ENCODE measurements around the gene ATP6V0D1. TPM values are rescaled to one million over a fixed set of nuclear protein-coding genes. Genes with fewer than 3 reads are reported as not detected.

Gene ATP6V0D1
- polyA plus RNA-seq, 2 of the 4 experiments (the other 2 are of a cell fraction): 45.7 to 103 TPM

DNA sequence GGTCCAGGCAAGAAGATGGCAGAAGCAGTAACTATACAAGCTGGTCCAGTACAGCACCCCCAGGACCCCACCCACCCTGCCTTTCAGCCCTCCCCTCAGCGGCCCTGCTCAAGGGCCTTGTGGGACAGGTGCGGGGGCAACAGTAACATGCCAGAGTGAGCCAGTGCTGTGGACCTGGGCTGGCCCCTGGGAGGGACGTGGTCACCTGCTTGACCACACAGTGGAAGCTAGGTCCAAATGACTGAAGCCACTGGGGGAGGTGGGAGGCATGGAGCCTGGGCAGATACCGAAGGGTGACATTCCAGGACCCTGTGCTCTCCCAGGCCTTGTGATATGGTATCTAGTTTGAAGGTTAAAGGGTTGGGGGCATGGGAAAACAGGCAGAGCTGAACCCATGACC is 17.3 kb downstream of the ATP6V0D1 start:
- CTCF ChIA-PET: interaction anchor here (1.4 to 13.1 kb wide), 6 partner anchors 12 to 137 kb away, joined by 4 to 176 read pairs (median 30); partner anchors contain the start of genes KCTD19 and LRRC36
- no peak for FAIRE-seq

DNA sequence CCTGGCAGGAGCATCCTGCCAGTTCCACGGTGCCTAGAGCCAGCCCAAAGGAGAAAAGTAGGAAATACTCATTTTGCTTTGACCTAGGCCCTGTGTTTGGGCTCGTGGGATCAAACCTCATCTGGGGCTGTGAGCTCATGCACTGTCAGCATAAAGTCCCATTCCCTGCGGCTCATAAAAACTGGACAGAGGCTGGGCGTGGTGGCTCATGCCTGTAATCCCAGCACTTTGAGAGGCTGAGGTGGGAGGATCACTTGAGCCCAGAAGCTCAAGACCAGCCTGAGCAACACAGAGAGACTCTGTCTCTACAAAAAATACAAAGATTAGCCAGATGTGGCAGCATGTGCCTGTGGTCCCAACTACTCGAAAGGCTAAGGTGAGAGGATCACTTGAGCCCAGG is 17.9 kb downstream of the ATP6V0D1 start:
- POLR2A ChIA-PET: no interaction called here
- no peak for DNase-seq (ENCODE audit: low read depth in 1 of 2, low spot score in 1 of 2)
- TF ChIP-seq MAFK (IDR thresholded peaks at IDR 0.05; ENCODE audit: partially characterized antibody) (peak; percentile 64), RCOR1 (IDR thresholded peaks at IDR 0.05; ENCODE audit: low read depth, low read length) (no peak)

More for the DNA sequence above, 17.3 kb downstream of the ATP6V0D1 start:
- 78% methylated on average over 4 of the region's 4 CpGs for WGBS (ENCODE audit: missing lambda C conversion rate)
- no peak for DNase-seq (ENCODE audit: low read depth in 1 of 2, low spot score in 1 of 2)
- Histone ChIP-seq H3K27ac (no peak overlapping the region), H3K4me2 (no peak overlapping the region), H3K4me1 (peaks cover 17% of the 10 kb centered on the region; the same call in 2 of the 3 replicates), H3K4me3 (no peak overlapping the region), H3K9me3 (no peaks in the 10 kb centered on the region)
- POLR2A ChIA-PET: no interaction called here
- no peak for ATAC-seq
- no peak for TF ChIP-seq NFE2L2 (conservative IDR thresholded peaks at IDR 0.05; ENCODE audit: low read length)
- TF ChIP-seq, protein P1, sequence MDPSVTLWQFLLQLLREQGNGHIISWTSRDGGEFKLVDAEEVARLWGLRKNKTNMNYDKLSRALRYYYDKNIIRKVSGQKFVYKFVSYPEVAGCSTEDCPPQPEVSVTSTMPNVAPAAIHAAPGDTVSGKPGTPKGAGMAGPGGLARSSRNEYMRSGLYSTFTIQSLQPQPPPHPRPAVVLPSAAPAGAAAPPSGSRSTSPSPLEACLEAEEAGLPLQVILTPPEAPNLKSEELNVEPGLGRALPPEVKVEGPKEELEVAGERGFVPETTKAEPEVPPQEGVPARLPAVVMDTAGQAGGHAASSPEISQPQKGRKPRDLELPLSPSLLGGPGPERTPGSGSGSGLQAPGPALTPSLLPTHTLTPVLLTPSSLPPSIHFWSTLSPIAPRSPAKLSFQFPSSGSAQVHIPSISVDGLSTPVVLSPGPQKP (IDR thresholded peaks at IDR 0.05; ENCODE audit: low read depth, low read length): no peak
- no peak for TF ChIP-seq RARB (CRISPR knock-in tag; IDR thresholded peaks at IDR 0.05)
- no peak for TF ChIP-seq CHD4 (IDR thresholded peaks at IDR 0.05; ENCODE audit: borderline replicate concordance)
- TF ChIP-seq, protein P2, sequence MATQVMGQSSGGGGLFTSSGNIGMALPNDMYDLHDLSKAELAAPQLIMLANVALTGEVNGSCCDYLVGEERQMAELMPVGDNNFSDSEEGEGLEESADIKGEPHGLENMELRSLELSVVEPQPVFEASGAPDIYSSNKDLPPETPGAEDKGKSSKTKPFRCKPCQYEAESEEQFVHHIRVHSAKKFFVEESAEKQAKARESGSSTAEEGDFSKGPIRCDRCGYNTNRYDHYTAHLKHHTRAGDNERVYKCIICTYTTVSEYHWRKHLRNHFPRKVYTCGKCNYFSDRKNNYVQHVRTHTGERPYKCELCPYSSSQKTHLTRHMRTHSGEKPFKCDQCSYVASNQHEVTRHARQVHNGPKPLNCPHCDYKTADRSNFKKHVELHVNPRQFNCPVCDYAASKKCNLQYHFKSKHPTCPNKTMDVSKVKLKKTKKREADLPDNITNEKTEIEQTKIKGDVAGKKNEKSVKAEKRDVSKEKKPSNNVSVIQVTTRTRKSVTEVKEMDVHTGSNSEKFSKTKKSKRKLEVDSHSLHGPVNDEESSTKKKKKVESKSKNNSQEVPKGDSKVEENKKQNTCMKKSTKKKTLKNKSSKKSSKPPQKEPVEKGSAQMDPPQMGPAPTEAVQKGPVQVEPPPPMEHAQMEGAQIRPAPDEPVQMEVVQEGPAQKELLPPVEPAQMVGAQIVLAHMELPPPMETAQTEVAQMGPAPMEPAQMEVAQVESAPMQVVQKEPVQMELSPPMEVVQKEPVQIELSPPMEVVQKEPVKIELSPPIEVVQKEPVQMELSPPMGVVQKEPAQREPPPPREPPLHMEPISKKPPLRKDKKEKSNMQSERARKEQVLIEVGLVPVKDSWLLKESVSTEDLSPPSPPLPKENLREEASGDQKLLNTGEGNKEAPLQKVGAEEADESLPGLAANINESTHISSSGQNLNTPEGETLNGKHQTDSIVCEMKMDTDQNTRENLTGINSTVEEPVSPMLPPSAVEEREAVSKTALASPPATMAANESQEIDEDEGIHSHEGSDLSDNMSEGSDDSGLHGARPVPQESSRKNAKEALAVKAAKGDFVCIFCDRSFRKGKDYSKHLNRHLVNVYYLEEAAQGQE (IDR thresholded peaks at IDR 0.05): no peak
- no peak for TF ChIP-seq HEYL (CRISPR knock-in tag; IDR thresholded peaks at IDR 0.05)
- no peak for TF ChIP-seq KDM5A (IDR thresholded peaks at IDR 0.05)
- TF ChIP-seq TFCP2L1 (CRISPR knock-in tag; IDR thresholded peaks at IDR 0.05): no peak
- no peak for TF ChIP-seq JUN (IDR thresholded peaks at IDR 0.05)
- TF ChIP-seq, protein P3, sequence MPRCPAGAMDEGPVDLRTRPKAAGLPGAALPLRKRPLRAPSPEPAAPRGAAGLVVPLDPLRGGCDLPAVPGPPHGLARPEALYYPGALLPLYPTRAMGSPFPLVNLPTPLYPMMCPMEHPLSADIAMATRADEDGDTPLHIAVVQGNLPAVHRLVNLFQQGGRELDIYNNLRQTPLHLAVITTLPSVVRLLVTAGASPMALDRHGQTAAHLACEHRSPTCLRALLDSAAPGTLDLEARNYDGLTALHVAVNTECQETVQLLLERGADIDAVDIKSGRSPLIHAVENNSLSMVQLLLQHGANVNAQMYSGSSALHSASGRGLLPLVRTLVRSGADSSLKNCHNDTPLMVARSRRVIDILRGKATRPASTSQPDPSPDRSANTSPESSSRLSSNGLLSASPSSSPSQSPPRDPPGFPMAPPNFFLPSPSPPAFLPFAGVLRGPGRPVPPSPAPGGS (IDR thresholded peaks at IDR 0.05): no peak
- TF ChIP-seq ZSCAN20 (CRISPR knock-in tag; IDR thresholded peaks at IDR 0.05): no peak
- no peak for TF ChIP-seq CBX8 (IDR thresholded peaks at IDR 0.05)
- TF ChIP-seq, protein P4, sequence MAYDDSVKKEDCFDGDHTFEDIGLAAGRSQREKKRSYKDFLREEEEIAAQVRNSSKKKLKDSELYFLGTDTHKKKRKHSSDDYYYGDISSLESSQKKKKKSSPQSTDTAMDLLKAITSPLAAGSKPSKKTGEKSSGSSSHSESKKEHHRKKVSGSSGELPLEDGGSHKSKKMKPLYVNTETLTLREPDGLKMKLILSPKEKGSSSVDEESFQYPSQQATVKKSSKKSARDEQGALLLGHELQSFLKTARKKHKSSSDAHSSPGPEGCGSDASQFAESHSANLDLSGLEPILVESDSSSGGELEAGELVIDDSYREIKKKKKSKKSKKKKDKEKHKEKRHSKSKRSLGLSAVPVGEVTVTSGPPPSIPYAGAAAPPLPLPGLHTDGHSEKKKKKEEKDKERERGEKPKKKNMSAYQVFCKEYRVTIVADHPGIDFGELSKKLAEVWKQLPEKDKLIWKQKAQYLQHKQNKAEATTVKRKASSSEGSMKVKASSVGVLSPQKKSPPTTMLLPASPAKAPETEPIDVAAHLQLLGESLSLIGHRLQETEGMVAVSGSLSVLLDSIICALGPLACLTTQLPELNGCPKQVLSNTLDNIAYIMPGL (CRISPR knock-in tag; IDR thresholded peaks at IDR 0.05; ENCODE audit: borderline replicate concordance): no peak
- no peak for TF ChIP-seq HOXB13 (CRISPR knock-in tag; IDR thresholded peaks at IDR 0.05; ENCODE audit: low read depth)
- no peak for TF ChIP-seq GATA3 (IDR thresholded peaks at IDR 0.05; ENCODE audit: borderline replicate concordance)
- no peak for TF ChIP-seq EP300 (IDR thresholded peaks at IDR 0.05)
- TF ChIP-seq, protein P5, sequence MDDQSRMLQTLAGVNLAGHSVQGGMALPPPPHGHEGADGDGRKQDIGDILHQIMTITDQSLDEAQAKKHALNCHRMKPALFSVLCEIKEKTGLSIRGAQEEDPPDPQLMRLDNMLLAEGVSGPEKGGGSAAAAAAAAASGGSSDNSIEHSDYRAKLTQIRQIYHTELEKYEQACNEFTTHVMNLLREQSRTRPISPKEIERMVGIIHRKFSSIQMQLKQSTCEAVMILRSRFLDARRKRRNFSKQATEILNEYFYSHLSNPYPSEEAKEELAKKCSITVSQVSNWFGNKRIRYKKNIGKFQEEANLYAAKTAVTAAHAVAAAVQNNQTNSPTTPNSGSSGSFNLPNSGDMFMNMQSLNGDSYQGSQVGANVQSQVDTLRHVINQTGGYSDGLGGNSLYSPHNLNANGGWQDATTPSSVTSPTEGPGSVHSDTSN (IDR thresholded peaks at IDR 0.05): no peak
- TF ChIP-seq RFX5 (IDR thresholded peaks at IDR 0.05): no peak
- TF ChIP-seq CHD2 (IDR thresholded peaks at IDR 0.05; ENCODE audit: low read length, partially characterized antibody): no peak

More for the DNA sequence above, 17.9 kb downstream of the ATP6V0D1 start:
- ATAC-seq (no peak), FAIRE-seq (no peak)
- CTCF ChIA-PET: interaction anchor here (1.4 to 13.1 kb wide), 6 partner anchors 12 to 137 kb away, joined by 4 to 176 read pairs (median 22); partner anchors contain the start of genes KCTD19 and LRRC36
- Histone ChIP-seq H3K27ac (no peak overlapping the region; a peak in 1 of 6 replicates), H3K4me2 (no peak overlapping the region), H3K4me1 (peaks cover 17% of the 10 kb centered on the region; the same call in 2 of the 3 replicates), H3K9me3 (no peaks in the 10 kb centered on the region), H3K4me3 (no peak overlapping the region)
- 87% methylated on average over 5 of the region's 5 CpGs for WGBS (ENCODE audit: missing lambda C conversion rate)
